Hematopoietic multipotent progenitor cell treated with erythropoietin and hydrocortisone succinate and interleukin-3 and kit ligand, for 17 days (in vitro differentiated cells): ENCODE results near the gene TFIP11.

Source experiments
- DNase-seq: peaks from one replicate; pipeline ENCODE4 v3.0.0-alpha.2; 2015; ENCODE audit warnings: low spot score

The TFIP11 gene

DNA sequence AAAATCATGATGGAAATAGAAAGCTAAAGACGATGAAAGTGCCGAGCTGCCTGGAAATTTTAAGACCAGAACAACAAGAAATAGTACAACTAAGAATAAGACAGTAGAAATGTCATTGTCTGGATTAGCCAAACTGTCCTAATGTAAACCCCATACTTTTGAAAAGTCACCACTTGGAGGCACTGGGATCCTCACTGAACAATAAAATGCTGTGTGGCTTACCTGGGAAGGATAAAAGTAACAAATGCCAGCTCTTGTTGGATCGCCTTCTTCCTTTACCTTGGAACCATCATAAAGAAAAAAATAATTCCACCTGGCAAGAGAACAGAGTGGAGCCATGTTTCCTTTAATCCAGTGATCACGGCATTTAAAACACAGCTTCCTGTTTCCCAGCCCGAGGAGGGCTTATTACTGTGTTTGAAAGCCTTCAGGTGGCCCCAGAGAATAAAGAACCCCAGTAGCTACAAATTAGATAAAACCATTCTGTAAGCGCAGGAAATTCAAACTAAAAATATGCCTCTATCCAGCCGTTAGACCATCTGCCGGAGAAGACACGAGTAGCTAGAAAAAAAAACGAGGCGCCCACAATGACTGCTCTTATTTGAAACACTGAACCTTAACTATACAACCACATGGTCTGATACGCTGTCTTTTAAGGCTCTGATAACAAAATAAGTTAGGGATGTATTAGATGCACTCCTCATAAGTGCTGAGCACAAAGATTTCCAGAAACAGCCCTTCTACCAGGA, 33.1 kb downstream of the TFIP11 start:
- DNase-seq: peak; percentile 66

DNA sequence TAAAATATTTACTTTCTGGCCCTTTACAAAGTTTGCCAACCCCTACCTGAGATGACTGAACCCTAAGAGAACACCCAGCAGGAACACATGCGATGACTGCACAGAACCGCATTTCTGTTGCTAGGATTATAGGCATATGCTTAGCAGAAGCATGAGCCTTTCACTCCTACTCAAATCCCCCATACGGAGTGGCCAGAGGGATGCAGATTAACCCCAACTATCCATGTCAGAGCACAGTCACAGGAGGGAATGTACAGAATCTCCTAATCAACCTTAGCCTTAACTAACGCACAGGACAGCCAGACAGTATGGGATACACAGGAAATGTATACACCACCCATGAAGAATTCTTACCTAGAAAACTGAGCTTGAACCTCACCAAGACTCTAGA, 34.9 kb downstream of the TFIP11 start:
- DNase-seq: no peak

DNA sequence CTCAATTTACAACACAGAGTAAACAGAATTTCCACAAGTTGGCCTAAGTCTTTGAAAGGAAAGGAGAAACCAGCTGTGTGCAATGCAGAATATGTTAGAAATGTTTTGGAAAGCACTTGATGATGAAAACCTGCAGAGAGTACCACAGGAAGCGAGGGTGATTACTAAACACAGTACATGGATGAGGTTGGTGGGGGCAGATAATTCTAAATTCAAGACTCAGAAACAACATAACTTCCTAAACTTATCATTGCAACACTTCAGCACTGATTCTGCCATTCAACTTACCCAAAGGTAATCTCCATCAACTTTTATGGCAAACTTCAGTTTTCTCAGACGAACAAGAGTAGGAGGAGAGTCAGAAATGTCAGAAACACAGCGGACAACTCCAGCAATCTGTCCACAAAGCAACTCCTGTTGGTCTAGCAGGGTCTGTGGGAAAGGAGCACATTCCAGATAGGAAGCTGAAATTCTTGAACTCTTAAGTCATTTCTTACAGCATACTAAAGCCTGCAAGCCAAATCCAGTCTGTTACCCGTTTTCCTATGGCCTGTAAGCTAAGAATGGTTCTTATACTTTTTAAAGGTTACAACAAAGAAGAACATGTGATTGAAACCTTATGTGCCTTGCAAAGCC, 35.5 kb downstream of the TFIP11 start:
- no peak for DNase-seq

DNA sequence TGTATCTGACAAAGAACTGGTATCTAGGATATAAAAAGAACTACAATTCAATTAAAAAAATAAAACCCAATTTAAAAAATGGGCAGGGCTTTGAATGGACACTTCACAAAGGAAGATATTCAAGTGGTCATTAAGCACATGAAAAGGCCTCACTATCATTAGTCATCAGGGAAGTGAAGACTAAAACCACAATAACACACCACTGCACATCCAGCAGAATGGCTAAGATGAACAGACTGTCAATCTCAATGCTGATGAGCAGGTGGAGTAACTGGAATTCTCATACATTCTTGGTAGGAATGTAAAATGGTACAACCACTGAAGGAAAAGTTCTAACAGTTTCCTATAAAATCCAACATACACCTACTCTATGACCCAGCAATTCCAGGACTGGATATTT, 37.6 kb downstream of the TFIP11 start:
- no peak for DNase-seq

DNA sequence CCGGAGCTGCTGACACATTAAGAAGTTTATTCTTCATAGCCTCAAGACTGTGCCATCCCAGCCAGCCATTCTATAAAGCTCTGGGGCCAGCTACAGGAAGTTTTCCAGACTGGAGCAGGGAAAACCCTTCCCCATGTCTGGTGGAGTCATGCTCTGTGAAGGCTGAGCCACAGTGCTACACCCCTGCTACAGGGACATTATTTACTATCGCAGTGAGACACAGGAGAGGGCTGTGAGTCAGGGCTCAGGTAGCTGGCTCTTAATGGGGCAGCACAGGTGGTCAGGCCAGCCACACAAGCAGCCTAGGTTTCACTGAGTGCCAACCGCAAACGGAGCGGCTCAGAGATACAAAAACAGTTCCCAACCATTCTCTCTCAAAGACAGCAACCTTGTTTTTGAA, 40.8 kb downstream of the TFIP11 start:
- DNase-seq: no peak

DNA sequence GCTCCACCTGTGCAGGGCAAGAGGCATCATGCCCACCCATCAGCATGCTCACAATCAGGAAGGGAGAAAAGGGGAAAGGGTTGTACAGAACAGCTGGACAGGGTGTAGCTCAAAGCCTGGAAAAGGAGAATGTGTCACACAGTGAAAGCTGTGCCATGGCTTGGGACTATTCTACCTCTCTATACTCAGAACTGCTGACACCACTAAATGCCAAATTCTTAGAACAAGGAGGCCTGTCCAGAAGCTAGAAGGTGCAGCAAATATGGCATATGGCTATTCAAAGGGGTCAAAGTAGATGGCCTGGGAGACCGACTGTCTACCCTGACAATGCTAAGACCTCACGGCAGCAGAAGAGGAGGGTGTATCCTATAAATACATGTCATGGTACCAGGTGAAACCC, 41.5 kb downstream of the TFIP11 start:
- no peak for DNase-seq

DNA sequence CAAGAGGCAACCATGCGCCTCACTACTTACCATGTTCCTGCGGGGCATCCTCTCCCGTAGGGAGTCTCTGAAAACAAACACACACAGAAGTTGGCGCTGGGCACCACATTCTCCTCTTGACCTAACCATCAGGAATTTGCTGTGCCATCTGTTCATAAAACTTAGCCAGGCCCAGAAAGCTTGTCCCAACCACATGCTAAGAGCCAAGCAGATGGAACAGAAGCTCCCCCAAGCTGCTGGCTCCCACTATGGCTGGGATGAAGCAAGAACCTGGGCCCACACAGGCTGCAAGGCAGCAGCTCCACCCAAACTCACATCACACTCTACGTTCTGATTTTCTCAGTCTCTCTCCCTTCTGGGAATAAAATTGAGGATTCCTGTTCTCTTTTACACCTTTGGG, 46.1 kb downstream of the TFIP11 start:
- no peak for DNase-seq

DNA sequence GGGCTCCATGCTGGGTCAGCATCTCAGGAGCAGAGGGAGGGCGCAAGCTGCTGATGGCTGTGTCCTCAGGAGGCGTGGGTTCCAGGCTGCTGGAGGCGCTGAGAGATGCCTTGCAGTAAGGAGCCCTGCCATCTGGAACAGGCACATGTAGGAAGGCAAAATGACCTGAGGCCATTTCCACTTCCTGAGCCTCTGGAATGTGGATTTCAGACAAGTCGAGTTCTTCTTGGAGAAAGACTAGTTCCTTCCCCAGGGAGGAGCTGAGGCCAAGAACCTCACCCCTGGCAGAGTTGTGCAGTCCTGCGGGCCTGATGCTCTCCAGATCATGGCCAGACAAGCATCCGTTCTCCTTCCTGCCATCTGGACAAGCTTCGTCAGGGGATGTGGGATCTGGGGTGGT, 48.0 kb downstream of the TFIP11 start:
- no peak for DNase-seq

DNA sequence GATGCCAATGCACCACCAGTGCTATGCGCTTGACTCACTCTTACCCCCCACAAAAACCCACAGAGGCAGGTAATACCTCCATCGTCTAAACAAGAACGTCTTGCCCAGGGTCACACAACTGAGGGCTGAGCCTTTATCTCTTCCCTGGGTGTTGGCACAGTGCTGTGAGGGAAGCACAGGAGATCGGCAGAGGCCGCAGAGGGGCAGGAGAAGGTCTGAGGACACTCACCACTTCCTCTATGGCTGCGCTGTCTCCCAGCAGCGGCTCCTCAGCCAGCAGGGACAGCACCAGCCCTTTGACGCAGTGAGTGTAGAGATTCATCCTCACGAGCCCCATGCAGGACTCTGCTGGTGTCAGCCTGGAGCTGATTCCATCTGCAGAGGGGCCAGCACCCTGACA, 48.6 kb downstream of the TFIP11 start:
- DNase-seq: no peak

DNA sequence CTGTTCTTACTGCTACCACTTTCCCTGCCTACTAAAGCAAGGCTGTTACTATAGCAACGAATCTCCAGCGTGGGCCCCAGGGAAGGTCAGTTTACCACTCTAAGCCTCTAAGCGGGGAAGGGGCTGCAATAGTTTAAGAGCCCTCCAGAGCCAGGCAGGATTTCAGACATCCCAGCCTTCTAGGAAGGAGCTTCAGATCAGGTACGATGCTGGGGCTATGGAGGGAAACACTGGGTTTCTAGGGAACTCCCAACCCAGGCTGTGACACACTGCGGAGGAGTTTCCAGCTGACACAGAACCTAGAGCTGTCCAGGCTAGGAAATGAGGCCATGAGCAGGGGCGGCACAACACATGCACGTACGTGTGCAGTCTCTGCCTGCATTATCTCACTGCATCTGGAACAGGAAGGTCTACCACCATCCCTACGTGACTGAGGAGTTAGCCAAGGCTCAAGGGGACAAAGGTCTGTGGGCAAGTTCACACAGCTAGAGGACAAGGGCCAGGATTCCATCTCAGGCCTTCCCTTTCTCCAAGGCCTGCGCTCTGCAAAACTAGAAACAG, 49.1 kb downstream of the TFIP11 start:
- no peak for DNase-seq

DNA sequence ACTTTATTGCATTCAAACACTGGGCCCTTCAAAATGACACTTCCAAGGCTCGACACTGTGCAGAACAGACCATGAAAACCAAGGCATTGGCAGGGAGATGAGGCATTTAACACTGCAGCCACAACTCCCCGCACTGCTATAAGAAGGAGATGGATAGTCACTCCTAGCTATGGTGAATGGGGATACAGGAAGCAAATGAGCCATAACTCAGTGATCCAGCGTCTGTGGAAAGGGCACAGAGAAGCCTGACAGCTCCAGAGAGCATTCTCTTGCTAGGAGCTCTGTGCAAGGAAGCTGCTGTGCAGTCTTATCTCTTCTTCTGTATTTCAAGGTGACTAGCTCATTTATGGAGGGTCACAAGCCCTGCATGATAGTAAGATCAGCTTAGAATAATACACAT, 49.6 kb downstream of the TFIP11 start:
- no peak for DNase-seq

DNA sequence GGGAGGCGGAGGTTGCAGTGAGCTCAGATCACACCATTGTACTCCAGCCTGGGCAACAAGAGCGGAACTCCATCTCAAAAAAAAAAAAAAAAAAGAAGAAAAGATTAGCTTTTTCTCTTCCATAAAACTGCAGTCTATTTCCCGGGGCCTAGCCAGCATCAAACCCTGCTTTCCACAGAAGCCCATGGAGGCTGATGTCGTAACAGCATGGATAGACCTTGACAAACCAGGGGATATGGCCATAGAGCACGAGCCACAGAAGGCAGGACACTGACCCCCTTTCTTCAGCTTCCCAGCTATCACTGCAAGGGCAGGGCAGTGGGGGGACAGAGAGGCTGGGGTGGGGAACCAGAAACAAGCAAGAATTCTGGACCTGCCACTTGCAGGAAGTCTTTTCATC, 50.2 kb downstream of the TFIP11 start:
- DNase-seq: no peak

DNA sequence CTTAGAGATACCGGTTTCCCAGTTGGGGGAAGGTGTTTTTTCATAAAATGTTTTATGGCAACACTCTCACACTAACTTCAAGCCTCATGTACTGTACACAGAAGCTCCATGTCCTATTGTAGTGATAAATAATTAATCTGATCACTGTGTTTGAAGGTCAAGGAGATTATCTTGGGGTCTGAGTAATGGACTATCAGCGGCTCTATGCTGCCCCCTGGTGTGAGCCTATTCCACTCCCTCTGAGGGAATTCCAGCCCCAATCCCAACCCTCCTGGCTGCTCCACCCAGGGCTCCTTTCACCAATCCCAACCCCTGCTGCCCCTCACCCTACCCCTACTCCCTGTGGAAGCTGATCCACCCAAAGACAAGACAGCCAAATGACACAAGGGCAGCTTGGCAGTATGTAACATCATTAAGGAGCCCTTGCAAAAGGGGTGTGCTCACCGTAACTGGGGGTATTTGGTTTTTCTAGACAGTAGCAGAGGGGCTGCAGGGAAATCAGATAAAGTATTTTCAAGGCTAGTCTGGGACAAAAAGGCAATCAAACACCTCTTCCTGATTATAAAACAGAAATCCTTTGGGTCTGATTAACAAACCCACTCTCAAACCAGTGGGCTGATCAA, 51.0 kb downstream of the TFIP11 start:
- DNase-seq: peak; percentile 64

DNA sequence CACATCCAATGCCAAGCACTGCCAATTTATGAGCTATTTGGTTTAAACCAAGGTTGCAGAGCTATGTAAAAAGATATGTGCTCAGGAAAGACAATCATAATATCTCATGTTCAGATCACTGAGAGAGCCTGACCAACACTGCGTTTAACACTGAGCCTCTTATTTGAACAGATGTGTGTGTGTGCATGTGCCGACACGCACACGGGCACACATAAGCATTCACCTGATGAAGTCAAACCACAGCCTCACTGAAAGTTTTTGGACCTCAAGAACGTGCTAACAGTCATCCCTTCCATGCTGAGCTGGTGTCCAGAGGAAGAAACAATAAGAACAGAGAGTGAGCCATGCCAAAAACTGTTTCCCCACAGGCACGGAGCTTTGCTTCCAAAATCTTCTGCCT, 52.1 kb downstream of the TFIP11 start:
- no peak for DNase-seq

DNA sequence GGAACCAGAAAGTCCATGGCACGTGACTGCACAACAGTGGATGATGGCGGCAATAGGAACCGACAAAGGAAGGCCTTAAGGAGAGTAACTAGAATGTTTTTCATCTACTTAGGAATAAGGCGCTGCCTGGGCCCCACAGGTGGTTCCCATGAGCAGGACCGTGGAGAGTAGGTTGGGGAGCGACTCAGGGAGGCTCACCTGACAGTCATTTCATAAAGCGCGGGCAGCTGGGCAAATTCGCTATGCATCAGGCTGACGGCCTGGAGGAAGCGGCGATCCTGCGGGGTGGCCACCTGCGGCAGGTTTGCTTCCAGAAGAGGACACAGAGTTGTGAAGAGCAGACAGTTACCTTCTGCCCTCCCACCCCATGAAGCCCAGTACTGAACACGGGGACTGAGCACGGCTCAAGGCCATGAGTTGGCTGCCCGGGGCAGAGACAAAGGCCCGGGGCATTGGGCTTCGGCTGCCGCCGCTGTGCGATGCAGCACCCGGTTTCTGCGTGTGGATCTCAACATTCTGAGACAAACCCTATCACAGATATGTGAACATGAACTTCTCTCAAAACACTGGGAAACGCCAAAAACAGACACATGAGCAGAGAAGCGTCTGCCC, 54.5 kb downstream of the TFIP11 start:
- DNase-seq: no peak

DNA sequence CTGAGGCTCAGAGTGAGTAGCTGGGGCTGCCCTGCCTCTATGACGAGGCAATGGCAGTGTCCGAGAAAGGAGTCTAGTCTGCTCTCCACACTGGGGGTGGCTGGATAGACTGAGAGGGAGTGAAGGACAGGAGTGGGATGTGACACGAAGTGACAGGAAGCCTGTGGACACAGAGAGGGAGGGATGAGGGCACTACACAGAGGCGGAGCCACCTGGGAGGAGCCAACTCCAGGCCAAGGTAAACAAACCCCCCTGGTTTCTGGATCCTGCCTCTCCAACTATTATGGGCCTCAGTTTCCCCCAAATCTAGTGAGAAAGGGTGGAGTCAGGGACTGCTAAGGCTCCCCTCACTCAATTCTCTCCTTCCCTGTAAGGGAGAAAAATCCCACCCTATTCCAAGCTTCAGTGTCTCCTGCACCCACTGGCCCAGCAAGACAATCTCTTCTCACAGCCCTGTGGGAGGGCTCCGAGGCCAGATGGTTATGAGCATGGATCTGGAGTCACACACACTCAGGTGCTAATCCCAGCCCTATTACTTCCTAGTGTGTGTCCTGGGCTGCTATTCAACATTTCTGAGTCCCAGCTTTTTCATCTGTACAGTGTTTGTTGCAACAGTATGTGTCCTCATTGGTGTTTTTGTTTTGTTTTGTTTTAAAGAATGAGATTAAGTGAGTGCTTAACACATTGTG, 58.3 kb downstream of the TFIP11 start:
- DNase-seq: no peak

DNA sequence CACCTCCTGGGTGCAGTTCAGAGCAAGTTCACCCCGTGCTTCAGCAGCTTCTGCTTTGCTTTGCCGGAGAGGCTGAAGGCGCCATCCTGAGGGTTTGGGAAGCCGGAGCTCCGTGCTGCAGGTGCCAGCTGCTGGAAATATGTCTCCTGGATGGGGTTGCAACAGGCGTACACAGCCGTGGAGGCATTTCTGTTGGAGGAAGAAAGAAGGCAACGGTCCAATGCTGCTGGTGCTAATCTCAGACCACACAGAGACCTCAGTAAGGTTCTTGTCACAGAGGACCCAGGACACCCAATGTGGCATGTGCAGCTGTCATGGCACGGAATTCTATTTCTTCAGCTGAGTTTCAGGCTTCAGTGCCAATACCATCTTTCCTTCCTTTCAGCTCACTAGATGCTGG, 59.1 kb downstream of the TFIP11 start:
- no peak for DNase-seq

DNA sequence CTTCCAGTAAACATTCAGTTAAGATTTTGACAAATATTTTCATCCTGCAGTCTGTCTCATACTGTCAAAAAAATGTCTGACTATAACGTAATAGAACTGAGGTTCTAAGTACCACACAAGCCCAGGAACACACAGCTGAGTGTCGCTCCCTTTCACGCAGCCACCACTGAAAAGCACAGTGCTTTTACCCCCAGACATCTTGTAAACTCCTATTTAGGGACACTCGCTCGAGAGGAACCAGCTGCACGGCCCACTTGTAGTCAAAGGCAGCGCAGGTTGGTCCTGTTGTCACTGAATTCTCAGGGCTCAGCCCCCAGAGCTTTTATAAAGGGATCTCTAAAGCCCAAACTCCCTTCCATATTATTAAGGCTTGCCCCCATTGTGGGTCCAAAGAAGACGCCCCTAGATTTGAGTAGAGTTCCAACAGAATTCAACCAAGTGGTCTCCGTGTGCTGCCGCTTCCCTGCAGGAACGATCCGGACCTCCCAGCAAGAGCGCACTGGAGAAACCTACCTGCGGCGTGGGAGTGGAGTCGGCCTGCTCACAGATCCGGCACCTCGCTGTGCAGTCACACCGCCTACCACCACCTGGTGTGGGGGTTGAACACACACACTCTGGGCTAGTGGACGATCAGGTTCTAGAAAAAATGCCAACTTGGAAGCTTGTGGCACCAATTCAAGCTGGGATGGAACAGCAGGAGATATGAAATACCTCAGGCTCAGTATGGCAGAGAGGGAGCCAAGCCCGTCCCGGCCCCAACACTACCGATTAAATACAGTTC, 59.8 kb downstream of the TFIP11 start:
- DNase-seq: no peak

DNA sequence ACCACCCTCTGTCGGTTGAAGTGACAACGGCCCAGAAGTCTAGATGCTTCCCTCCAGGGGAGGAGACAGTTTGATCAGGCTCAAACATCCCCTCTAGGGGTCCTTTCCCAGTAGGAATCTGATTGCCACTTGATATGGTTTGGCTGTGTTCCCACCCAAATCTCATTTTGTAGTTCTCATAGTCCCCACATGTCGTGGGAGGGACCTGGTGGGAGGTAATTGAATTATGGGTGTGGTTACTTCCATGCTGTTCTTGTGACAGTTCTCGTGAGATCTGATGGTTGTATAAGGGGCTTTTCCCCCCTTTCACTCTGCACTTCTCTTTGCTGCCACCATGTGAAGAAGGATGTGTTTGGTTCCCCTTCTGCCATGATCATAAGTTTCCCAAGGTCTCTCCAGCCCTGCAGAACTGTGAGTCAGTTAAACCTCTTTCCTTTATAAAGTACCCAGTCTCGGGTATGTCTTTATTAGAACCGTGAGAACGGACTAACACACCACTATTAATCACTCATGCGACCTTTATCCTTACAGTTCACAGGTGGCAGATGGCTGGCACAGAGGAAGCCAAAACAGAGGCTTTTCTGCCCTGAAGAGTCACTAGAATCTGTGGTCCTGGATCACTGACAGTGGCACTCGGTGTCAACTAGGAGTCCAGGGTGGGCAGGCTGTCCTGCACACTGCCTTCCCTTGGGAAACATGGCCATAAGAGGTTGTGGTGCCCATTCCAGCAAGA, 61.7 kb downstream of the TFIP11 start:
- no peak for DNase-seq

DNA sequence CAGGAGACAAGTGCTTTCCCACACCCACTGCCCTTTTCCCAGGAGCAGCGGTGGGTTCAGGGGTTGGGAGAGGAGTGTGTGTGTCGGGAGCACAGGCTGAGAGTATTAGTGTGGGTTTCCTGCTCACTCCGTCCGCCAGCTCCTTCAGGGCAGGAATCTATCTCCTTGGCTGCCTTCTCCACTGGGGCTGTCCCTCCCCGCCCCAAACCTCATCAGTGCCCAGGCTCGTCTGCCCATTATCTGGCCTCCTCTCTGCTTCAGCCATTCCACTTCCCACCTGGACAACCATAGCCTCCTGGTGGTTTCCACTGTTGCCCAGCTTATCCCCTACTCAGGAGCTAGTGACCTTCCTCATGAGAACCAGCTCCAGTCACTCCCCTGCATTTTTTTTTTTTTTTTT, 63.3 kb downstream of the TFIP11 start:
- DNase-seq: no peak

DNA sequence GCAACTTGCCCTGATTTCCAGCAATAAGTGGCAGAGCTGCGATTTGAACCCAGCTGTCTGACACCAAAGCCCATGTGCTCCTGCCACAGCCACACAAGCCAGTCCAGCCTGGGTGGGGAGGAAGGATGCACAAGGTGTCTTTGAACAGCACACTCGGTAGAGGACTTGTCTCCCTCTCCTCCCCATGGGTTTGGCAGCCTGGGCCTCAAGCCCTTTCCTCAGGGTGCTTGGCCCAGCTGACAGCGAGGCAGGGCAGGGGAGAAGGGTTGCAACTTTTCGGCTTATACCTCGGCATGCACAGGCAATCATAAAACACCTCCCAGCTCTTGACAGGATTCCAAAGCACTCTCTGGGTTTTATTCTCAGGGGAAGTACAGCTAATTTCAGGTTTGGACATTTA, 63.9 kb downstream of the TFIP11 start:
- no peak for DNase-seq
